Cardiac muscle cell (in vitro differentiated cells and primary cell): ENCODE measurements around the gene ALKBH1. TPM values are rescaled to one million over a fixed set of nuclear protein-coding genes. Genes with fewer than 3 reads are reported as not detected.

ENCODE experiments used
- DNase-seq, 2 donors: peaks; one replicate each; pipeline versions ENCODE4 v3.0.0 to v3.0.0-alpha.2; 2010 to 2017; ENCODE audit warnings: low read depth in 1 of 2, low spot score in 1 of 2
- H3K27ac ChIP-seq: fragments of 200-600 bp; sonication (generic); 2 replicates; pipeline ENCODE4 v1.5.1; 2016
- H3K27me3 ChIP-seq: fragments of 200-600 bp; sonication (generic); 2 replicates; pipeline ENCODE4 v1.6.0; 2016; ENCODE audit warnings: control low read depth
- H3K36me3 ChIP-seq: fragments of 200-600 bp; sonication (generic); 2 replicates; pipeline ENCODE4 v1.5.1; 2016; ENCODE audit warnings: control low read depth
- H3K4me1 ChIP-seq: fragments of 200-600 bp; sonication (generic); 2 replicates; pipeline ENCODE4 v1.8.1; 2017; ENCODE audit warnings: low read depth, mild to moderate bottlenecking, mixed run types
- H3K4me3 ChIP-seq: fragments of 200-600 bp; sonication (generic); 2 replicates; pipeline ENCODE4 v1.5.1; 2016; ENCODE audit warnings: mild to moderate bottlenecking
- H3K9me3 ChIP-seq: fragments of 200-600 bp; sonication (generic); 2 replicates; pipeline ENCODE4 v1.5.1; 2017; ENCODE audit warnings: low read depth, mild to moderate bottlenecking, control low read depth
- polyA plus RNA-seq: library from polyadenylated mRNA; unstranded; fragments of >200 nt; fragmentation: Nextera tagmentation; extraction: Ambion mirVana; gene quantifications from 2 replicates; pipeline ENCODE4 v1.2.1, GENCODE V29; 2016
- total RNA-seq: library from RNA; depleted of rRNA; stranded (reverse); fragments of >200 nt; gene quantifications from 2 replicates; pipeline ENCODE4 v1.2.3, GENCODE V29; 2016
- TF ChIP-seq, protein P1 (sequence below): IDR thresholded peaks from 2 replicates; pipeline ENCODE4 v1.5.1; 2012; ENCODE audit warnings: low read depth, mild to moderate bottlenecking, low read length

The ALKBH1 gene
- total and polyA plus RNA-seq, 2 experiments from 2014 or later: 8.6 to 14.5 TPM

- Histone ChIP-seq H3K27ac (peak overlapping the region; percentile 28), H3K9me3 (no peaks in the 10 kb centered on the region), H3K27me3 (no peaks in the 10 kb centered on the region), H3K4me3 (no peak overlapping the region), H3K36me3 (peaks cover 75% of the 10 kb centered on the region), H3K4me1 (no peaks in the 10 kb centered on the region)
- TF ChIP-seq, protein P1, sequence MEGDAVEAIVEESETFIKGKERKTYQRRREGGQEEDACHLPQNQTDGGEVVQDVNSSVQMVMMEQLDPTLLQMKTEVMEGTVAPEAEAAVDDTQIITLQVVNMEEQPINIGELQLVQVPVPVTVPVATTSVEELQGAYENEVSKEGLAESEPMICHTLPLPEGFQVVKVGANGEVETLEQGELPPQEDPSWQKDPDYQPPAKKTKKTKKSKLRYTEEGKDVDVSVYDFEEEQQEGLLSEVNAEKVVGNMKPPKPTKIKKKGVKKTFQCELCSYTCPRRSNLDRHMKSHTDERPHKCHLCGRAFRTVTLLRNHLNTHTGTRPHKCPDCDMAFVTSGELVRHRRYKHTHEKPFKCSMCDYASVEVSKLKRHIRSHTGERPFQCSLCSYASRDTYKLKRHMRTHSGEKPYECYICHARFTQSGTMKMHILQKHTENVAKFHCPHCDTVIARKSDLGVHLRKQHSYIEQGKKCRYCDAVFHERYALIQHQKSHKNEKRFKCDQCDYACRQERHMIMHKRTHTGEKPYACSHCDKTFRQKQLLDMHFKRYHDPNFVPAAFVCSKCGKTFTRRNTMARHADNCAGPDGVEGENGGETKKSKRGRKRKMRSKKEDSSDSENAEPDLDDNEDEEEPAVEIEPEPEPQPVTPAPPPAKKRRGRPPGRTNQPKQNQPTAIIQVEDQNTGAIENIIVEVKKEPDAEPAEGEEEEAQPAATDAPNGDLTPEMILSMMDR: no peak
- DNase-seq: no peak
Observed at GRCh38 chr14:77717608-77718305, 9.9 kb upstream of the ALKBH1 start.

- Histone ChIP-seq H3K4me3 (no peak overlapping the region), H3K27me3 (no peaks in the 10 kb centered on the region), H3K4me1 (no peaks in the 10 kb centered on the region), H3K9me3 (no peaks in the 10 kb centered on the region), H3K36me3 (peaks cover 73% of the 10 kb centered on the region), H3K27ac (no peak overlapping the region)
- TF ChIP-seq, protein P1: no peak
- no peak for DNase-seq
Observed at GRCh38 chr14:77714926-77715325, 7.1 kb upstream of the ALKBH1 start.

DNA sequence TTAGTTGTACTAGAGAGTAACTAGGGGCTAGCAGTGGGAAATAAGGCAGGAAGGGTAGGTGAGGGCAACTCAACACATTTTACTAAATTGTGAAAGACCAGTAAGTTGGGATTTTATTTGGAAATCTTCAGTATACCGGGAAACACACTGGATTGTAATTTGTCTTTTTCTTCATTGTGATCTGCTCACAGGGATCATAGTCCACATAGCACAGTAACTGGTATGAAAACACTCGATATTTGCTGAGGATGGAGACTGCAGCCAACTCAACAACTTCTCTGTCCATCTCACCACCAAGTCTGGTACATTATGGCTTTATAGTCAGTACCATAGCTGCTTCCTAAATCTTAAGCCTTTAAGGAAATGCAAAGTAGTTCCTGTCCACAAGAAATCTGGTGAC is 2.5 kb upstream of the ALKBH1 start:
- H3K27me3 ChIP-seq: no peaks in the 10 kb centered on the region

GRCh38 chr14:77709412-77709811 is 1.6 kb upstream of the ALKBH1 start:
- TF ChIP-seq, protein P1: no peak
- Histone ChIP-seq H3K4me3 (peak overlapping the region; percentile 88), H3K9me3 (no peaks in the 10 kb centered on the region), H3K27ac (no peak overlapping the region), H3K4me1 (peaks cover 15% of the 10 kb centered on the region), H3K36me3 (peaks cover 29% of the 10 kb centered on the region), H3K27me3 (no peaks in the 10 kb centered on the region)
- DNase-seq: no peak

More for the DNA sequence above, 2.5 kb upstream of the ALKBH1 start:
- Histone ChIP-seq H3K9me3 (no peaks in the 10 kb centered on the region), H3K4me1 (peaks cover 15% of the 10 kb centered on the region), H3K4me3 (no peak overlapping the region), H3K27ac (no peak overlapping the region), H3K36me3 (peaks cover 39% of the 10 kb centered on the region)
- DNase-seq: no peak
- TF ChIP-seq, protein P1: no peak

GRCh38 chr14:77708749-77709148 is 926 bp upstream of the ALKBH1 start:
- no peaks in the 10 kb centered on the region for H3K27me3 ChIP-seq
- peaks cover 15% of the 10 kb centered on the region for H3K4me1 ChIP-seq
- TF ChIP-seq, protein P1: no peak
- no peak for DNase-seq
- H3K27ac ChIP-seq: no peak overlapping the region
- no peaks in the 10 kb centered on the region for H3K9me3 ChIP-seq
- H3K36me3 ChIP-seq: peaks cover 30% of the 10 kb centered on the region
- peak overlapping the region; percentile 88 for H3K4me3 ChIP-seq
